HL-60 (cell line): Measurements from ENCODE around the gene CRYBB3.

Experiments used
- DNase-seq, 2 experiments: peaks; one replicate each; pipeline ENCODE4 v3.0.0-alpha.2; 2010 to 2020; ENCODE audit warnings: low read depth in 1 of 2, low spot score in 1 of 2
- H3K27ac ChIP-seq: fragments of 250-450 bp; sonication (Bioruptor Pico); replicated peaks from 2 replicates; pipeline ENCODE4 v1.5.1; 2020; ENCODE audit warnings: mild to moderate bottlenecking, moderate library complexity
- H3K27me3 ChIP-seq: fragments of 250-450 bp; sonication (Bioruptor Pico); 2 replicates; pipeline ENCODE4 v1.5.1; 2021; ENCODE audit warnings: mild to moderate bottlenecking, moderate library complexity; ENCODE audit not compliant: insufficient read depth, poor library complexity, severe bottlenecking
- H3K4me3 ChIP-seq: replicated peaks from 2 replicates; pipeline ENCODE4 v1.5.1; 2011; ENCODE audit warnings: mild to moderate bottlenecking, control low read depth, low read length; ENCODE audit not compliant: insufficient read depth
- GABPA ChIP-seq: IDR thresholded peaks from 2 replicates; pipeline ENCODE4 v1.6.1; 2012; ENCODE audit warnings: low read depth
- POLR2AphosphoS5 ChIP-seq: IDR thresholded peaks from 2 replicates; pipeline ENCODE4 v1.6.1; 2012; ENCODE audit warnings: low read depth
- SPI1 ChIP-seq: IDR thresholded peaks from 2 replicates; pipeline ENCODE4 v1.6.1; 2012; ENCODE audit warnings: low read depth, mild to moderate bottlenecking, borderline replicate concordance
- TF ChIP-seq, protein P1 (sequence below): IDR thresholded peaks from 2 replicates; pipeline ENCODE4 v1.6.1; 2012; ENCODE audit warnings: low read depth; ENCODE audit not compliant: insufficient replicate concordance
- TF ChIP-seq, protein P2 (sequence below): IDR thresholded peaks from one replicate; pipeline ENCODE4 v1.5.1; 2011; ENCODE audit warnings: low read length, control low read depth, inconsistent platforms; ENCODE audit not compliant: insufficient read depth

The CRYBB3 gene

DNA sequence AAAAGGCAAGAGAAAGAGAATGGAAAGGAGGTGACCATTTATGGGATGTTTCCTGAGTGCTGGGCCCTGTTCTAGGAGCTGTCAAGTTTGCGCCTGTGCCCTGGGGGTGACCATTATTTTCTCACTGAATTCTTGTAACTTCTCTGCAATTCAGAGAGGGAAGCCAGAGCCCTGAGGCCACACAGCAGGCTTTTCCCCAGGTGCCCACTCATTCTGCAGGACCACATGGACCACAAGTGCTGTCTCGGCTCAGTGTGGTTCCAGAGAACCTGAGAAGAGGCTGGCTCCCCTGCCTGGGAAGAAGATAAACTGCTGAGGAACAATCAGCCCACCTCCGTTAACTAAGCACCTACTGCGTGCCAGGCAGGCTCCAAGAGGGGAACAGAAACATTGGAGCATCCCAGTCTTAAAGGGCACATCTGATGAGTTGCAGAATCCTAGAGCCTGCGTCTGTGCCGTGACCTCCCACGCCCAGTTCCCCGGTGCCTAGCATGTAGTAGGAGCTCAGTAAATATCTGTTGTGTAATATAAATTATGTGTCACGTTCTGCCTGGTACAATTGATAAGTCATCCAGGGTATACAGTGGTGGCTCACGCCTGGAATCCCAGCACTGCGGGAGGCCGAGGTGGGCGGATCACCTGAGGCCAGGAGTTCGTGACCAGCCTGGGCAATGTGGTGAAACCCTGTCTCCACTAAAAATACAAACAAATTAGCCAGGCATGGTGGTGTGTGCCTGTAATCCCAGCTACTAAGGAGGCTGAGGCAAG, 31.6 kb upstream of the CRYBB3 start:
- no peak overlapping the region for H3K4me3 ChIP-seq
- DNase-seq = no peak
- no peak overlapping the region for H3K27ac ChIP-seq
- no peak for TF ChIP-seq POLR2AphosphoS5
- no peak for TF ChIP-seq GABPA
- no peak for TF ChIP-seq SPI1
- TF ChIP-seq, protein P1, sequence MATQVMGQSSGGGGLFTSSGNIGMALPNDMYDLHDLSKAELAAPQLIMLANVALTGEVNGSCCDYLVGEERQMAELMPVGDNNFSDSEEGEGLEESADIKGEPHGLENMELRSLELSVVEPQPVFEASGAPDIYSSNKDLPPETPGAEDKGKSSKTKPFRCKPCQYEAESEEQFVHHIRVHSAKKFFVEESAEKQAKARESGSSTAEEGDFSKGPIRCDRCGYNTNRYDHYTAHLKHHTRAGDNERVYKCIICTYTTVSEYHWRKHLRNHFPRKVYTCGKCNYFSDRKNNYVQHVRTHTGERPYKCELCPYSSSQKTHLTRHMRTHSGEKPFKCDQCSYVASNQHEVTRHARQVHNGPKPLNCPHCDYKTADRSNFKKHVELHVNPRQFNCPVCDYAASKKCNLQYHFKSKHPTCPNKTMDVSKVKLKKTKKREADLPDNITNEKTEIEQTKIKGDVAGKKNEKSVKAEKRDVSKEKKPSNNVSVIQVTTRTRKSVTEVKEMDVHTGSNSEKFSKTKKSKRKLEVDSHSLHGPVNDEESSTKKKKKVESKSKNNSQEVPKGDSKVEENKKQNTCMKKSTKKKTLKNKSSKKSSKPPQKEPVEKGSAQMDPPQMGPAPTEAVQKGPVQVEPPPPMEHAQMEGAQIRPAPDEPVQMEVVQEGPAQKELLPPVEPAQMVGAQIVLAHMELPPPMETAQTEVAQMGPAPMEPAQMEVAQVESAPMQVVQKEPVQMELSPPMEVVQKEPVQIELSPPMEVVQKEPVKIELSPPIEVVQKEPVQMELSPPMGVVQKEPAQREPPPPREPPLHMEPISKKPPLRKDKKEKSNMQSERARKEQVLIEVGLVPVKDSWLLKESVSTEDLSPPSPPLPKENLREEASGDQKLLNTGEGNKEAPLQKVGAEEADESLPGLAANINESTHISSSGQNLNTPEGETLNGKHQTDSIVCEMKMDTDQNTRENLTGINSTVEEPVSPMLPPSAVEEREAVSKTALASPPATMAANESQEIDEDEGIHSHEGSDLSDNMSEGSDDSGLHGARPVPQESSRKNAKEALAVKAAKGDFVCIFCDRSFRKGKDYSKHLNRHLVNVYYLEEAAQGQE = no peak
- TF ChIP-seq, protein P2, sequence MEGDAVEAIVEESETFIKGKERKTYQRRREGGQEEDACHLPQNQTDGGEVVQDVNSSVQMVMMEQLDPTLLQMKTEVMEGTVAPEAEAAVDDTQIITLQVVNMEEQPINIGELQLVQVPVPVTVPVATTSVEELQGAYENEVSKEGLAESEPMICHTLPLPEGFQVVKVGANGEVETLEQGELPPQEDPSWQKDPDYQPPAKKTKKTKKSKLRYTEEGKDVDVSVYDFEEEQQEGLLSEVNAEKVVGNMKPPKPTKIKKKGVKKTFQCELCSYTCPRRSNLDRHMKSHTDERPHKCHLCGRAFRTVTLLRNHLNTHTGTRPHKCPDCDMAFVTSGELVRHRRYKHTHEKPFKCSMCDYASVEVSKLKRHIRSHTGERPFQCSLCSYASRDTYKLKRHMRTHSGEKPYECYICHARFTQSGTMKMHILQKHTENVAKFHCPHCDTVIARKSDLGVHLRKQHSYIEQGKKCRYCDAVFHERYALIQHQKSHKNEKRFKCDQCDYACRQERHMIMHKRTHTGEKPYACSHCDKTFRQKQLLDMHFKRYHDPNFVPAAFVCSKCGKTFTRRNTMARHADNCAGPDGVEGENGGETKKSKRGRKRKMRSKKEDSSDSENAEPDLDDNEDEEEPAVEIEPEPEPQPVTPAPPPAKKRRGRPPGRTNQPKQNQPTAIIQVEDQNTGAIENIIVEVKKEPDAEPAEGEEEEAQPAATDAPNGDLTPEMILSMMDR = no peak
- no peaks in the 10 kb centered on the region for H3K27me3 ChIP-seq

DNA sequence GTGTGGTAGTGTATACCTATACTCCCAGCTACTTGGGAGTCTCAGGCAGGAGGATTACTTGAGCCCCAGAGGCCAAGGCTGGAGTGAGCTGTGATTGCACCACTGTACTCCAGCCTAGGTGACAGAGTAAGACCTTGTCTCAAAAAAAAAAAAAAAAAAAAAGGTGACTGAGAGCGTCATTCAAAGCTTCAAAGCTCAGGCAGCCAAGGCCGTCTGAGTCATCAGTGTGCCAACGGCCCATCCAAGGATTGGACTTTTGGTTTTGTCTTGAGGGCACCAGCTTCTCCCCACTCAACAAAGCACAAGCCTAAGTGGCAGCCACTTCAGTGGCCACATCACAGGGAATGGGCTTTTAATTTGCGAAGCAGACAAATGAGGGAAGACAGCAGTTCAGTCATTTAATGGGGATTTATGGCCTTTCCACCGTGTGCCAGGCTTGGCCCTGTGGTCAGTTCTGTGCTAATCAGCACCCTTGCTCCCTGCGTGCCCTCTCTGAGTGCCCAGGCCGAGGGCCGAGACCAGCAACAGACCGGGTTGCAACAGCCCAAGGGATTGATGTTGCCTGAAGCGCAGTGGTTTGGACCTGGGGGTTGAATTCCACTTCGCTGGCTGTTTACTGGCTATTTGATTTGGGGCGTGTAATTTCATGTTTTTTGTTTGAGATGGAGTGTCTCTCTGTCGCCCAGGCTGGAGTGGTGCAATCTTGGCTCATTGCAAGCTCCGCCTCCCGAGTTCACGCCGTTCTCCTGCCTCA, 30.2 kb upstream of the CRYBB3 start:
- TF ChIP-seq SPI1 (no peak), POLR2AphosphoS5 (no peak), GABPA (no peak)
- TF ChIP-seq, protein P1 = no peak
- TF ChIP-seq, protein P2 = no peak
- DNase-seq = no peak
- Histone ChIP-seq H3K27ac (no peak overlapping the region), H3K4me3 (no peak overlapping the region), H3K27me3 (no peaks in the 10 kb centered on the region)

DNA sequence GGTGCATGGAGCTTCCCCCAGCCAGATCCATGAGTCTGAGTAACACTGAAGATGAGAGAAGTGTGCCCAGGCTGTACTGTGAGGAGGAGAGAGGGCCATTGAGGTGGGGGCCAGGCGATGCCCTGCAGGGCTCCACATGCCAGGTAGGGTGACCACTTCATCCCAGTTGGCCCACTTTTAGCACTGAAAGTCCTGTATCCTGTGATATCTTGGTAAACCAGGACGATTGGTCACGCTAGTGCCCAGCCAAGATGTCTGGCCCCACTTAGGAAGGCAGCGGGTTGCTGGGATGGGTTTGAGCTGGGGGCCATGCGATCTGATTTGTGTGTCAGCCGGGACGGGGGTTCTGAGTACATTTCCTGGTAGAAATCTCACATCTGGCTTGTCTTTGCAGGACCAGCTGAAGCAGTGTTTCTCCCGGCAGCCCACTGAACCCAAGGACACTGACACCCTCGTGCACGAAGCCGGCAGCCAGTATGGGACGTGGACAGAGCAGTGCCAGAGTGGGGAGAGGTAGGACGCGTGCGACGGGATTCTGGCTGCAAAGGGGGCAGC, 29.2 kb upstream of the CRYBB3 start:
- H3K27me3 ChIP-seq = no peaks in the 10 kb centered on the region
- H3K27ac ChIP-seq = no peak overlapping the region
- DNase-seq = no peak
- TF ChIP-seq, protein P2 = no peak
- TF ChIP-seq SPI1 = no peak
- TF ChIP-seq POLR2AphosphoS5 = no peak
- TF ChIP-seq GABPA = no peak
- TF ChIP-seq, protein P1 = no peak
- no peak overlapping the region for H3K4me3 ChIP-seq
